Spleen (tissue), 3 donors: Measurements from ENCODE around the gene NT5C1A.

Source experiments
- POLR2A ChIP-seq, 3 donors: fragments of 450-650 bp; IDR thresholded peaks; one replicate each; pipeline ENCODE4 v1.5.1; 2017; ENCODE audit warnings: antibody characterized with exemption in 3 of 3, mild to moderate bottlenecking in 1 of 3
- POLR2AphosphoS5 ChIP-seq, 3 donors: sonication (generic); formaldehyde crosslinking; IDR thresholded peaks; one replicate each; pipeline ENCODE4 v1.5.1; 2017; ENCODE audit warnings: antibody characterized with exemption in 3 of 3

DNA sequence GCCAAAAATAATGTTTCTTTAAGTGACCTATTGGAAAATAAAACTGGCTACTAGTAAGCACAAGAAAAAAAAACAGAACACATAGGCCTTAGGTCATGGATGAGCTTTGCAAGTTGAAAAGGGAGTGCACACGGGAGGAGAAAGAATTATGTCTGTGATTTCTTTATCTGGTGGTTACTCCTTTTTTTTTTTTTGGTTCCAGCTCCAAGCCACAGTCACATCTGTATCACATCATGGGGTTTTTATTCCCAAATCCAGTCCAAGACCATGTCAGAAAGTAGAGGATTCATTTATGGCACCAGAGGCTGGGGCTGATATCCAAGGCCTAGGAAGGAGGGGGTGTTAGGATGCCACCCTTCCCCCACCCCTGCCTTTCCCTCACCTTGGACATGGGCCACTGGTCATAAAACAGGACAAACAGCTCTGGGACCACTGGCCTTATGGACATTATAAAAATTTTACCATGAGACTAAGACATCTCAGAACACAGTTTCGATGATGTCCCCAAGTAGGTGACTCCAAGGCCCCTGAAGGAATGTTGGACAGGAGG is 22.2 kb downstream of the NT5C1A start:
- TF ChIP-seq POLR2A (IDR thresholded peaks at IDR 0.05) = no peak
- no peak for TF ChIP-seq POLR2AphosphoS5 (IDR thresholded peaks at IDR 0.05)
